GM20000 (cell line): Measurements from ENCODE around the gene WARS2.
"Not testable (repeated sequence)": the region's sequence is repeated elsewhere in the genome, so short reads cannot be mapped to it uniquely, and the experiment has no call there.

Experiments used
- DNase-seq: peaks from one replicate; pipeline ENCODE4 v3.0.0; 2012; ENCODE audit warnings: low spot score
- TF ChIP-seq, protein P1 (sequence below): IDR thresholded peaks from 2 replicates; pipeline ENCODE4 v1.5.1; 2012; ENCODE audit warnings: mild to moderate bottlenecking, control low read depth; ENCODE audit errors: extremely low read depth, missing control alignments

The WARS2 gene

GRCh38 chr1:119136401-119136800 lies 4.1 kb downstream of the WARS2 start:
- DNase-seq = no peak
- TF ChIP-seq, protein P1, sequence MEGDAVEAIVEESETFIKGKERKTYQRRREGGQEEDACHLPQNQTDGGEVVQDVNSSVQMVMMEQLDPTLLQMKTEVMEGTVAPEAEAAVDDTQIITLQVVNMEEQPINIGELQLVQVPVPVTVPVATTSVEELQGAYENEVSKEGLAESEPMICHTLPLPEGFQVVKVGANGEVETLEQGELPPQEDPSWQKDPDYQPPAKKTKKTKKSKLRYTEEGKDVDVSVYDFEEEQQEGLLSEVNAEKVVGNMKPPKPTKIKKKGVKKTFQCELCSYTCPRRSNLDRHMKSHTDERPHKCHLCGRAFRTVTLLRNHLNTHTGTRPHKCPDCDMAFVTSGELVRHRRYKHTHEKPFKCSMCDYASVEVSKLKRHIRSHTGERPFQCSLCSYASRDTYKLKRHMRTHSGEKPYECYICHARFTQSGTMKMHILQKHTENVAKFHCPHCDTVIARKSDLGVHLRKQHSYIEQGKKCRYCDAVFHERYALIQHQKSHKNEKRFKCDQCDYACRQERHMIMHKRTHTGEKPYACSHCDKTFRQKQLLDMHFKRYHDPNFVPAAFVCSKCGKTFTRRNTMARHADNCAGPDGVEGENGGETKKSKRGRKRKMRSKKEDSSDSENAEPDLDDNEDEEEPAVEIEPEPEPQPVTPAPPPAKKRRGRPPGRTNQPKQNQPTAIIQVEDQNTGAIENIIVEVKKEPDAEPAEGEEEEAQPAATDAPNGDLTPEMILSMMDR = no peak

GRCh38 chr1:119133987-119134386 lies 6.5 kb downstream of the WARS2 start:
- DNase-seq = no peak
- TF ChIP-seq, protein P1 = no peak

GRCh38 chr1:119132179-119132578 lies 8.3 kb downstream of the WARS2 start:
- TF ChIP-seq, protein P1 = no peak
- no peak for DNase-seq

DNA sequence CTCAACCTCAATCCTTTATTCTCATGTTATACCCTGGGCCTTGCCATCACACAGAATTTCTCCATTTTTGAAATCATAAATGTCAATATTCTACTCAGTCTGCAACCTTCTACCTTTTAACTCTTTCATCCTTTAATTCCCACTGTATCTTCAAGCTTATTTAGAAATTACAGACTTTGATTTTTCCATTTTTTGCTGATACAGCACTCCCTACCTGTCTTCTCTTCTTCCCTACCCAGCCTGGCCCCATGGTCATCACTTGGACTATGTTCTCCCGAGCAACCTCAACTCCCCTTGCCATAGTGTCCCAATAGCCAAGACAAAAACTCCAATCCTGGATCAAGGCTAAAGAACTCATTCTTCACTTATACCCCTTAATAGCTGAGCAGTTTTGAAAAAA lies 14.6 kb downstream of the WARS2 start:
- DNase-seq = no peak
- TF ChIP-seq, protein P1 = no peak

DNA sequence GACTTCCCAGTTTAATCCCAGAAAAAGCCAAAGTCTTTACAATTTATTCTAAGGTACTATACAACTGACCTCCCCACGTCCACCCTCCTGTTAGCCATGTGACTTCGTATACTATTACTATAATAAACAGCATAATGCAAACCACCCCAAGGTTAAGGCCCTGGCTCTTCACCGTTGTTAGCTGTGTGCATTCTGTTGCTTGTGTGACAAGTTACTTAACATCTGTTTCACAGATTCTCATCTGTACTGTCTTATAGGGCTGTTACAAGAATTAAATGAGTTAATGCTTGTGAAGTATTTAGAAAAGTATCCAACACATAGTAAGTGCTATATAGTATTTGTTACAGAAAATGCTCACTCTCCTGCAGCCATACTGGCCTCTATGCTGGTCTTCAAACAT lies 15.7 kb downstream of the WARS2 start:
- DNase-seq = no peak
- TF ChIP-seq, protein P1 = no peak

DNA sequence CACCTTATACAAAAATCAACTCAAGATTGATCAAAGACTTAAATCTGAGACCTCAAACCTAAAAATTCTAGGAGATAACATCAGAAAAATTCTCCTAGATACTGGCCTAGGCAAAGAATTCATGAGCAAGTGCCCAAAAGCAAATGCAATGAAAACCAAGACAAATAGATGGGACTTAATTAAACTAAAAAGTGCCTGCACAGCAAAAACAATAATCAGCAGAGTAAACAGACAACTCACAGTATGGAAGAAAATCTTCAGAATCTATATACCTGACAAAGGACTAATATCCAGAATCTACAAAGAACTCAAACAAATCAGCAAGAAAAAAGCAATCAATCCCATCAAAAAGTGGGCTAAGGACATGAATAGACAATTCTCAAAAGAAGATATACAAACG lies 18.6 kb downstream of the WARS2 start:
- not testable (repeated sequence) for DNase-seq

GRCh38 chr1:119116725-119117124 lies 23.7 kb downstream of the WARS2 start:
- TF ChIP-seq, protein P1 = no peak
- no peak for DNase-seq

DNA sequence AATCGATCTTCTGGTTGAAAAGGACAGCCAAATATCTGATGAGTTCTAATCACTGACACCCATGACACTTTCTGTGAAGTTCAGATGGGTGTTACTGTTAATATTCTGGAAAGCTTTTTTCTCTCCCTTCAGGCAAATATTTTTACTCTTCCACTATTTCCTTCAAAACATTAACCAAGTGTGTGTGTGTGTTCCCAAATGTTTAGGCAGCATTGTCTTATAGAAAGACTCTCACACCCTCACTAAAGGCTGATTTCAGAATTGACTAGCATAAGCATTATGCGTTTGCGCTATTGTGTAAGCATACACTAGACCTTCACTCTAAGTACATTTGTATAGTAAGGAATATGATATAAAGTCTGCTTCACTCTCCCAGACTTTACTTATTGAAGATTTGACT lies 24.7 kb downstream of the WARS2 start:
- no peak for DNase-seq
- TF ChIP-seq, protein P1 = no peak
